Jurkat, Clone E6-1 (cell line): Measurements from ENCODE around the gene PCDHGC5. TPM values are rescaled to one million over a fixed set of nuclear protein-coding genes. Genes with fewer than 3 reads are reported as not detected.

ENCODE experiments used
- DNase-seq: peaks from one replicate; pipeline ENCODE4 v3.0.0-alpha.2; 2011; ENCODE audit warnings: low read depth, low spot score
- H3K4me3 ChIP-seq: 2 replicates; pipeline ENCODE4 v1.5.1; 2011; ENCODE audit warnings: mild to moderate bottlenecking, low read length, control low read depth, moderate library complexity
- polyA plus RNA-seq: library from polyadenylated mRNA; unstranded; fragments of >200 nt; gene quantifications from one replicate; pipeline ENCODE4 v1.2.1, GENCODE V29; 2012; ENCODE audit warnings: missing spikeins; ENCODE audit not compliant: insufficient read length, insufficient read depth

The PCDHGC5 gene
- polyA plus RNA-seq: not detected

- DNase-seq: no peak
- no peak within 1 kb of the TSS for H3K4me3 ChIP-seq
Observed at GRCh38 chr5:141488591-141489561, at the start of gene PCDHGC5. PCDHGC5 (plus strand) TSS chr5:141489081; CDS start chr5:141489241, 160 bp downstream.

DNA sequence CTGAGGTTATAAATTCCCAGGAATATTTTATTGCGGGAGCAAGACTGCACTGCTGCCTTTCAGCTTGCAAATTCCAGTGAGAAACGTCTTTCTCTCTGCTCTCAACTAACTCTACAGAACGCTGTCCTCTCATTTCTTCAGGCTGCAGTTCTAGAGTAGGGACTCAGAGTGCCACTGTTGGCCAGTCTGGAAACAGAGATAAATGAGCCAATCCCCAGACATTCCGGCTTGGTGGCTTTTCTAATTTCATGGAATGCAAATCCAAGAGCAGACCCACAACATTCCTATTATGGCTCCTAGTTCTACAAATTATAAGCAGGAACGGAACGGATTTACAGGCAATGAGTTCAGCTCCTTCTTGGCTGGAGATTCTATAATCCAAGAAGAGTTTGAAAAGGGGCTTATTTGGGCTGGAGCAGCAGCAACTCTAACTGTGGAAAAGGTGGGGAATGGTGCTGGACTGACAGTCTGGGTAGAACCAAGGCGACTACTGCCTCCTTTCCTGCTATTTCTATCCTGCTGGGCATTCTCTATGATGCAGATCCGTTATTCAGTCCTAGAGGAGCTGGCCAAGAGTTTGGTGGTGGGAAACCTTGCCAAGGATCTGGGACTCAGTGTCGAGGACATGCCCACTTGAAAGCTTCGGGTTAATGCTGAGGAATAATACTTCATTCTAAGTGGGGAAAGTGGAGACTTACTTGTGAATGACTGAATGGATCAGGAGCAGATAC, 49.3 kb upstream of the PCDHGC5 start:
- H3K4me3 ChIP-seq: no peak overlapping the region
- no peak for DNase-seq

DNA sequence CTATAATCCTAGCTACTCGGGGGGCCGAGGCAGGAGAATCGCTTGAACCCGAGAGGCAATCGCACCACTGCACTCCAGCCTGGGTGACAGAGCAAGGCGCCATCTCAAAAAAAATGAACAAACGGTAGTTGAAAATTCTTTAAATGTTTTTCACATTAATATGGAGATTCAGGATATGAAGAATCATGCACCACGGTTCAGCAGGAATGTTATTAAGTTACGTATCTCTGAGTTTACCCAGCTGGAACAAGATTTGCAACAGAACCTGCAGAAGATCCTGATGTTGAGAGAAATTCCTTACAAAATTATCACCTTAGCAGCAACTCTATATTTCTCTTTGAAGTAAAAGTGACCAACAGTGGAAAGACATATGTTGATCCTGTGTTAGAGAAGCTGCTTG, 48.5 kb upstream of the PCDHGC5 start:
- no peak overlapping the region for H3K4me3 ChIP-seq
- DNase-seq: no peak

GRCh38 chr5:141441571-141442170, 47.2 kb upstream of the PCDHGC5 start:
- no peak for DNase-seq

GRCh38 chr5:141465351-141465750, 23.5 kb upstream of the PCDHGC5 start:
- DNase-seq: no peak
- H3K4me3 ChIP-seq: no peak overlapping the region

More at GRCh38 chr5:141441571-141442170, 47.2 kb upstream of the PCDHGC5 start:
- no peak overlapping the region for H3K4me3 ChIP-seq

DNA sequence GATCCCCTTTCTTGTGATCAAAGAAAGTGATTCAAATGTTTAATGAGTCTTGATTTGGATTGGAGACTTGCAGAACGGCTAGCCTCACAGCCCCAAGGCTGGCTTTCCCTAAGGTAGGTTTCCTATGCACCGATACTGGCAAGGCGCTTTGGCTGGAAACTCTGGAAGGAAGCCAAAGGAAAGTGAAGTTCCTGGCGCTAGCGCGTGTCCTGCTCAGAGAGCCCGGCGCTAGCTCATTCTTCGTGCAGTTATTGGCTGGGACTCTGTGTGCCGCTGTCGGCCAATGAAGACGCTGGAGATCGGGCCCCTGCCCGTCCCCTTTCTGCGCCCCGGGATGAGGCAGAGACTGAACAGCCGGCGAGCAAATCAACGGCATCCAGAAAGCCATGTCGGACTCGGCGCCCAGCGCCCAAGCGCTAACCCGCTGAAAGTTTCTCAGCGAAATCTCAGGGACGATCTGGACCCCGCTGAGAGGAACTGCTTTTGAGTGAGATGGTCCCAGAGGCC, 13.2 kb upstream of the PCDHGC5 start, which contains the start of gene PCDHGC3:
Gene PCDHGC3, plus strand, starts transcription at position 342 of the 507 bp plus-strand sequence. Its CDS starts 151 bp downstream, at position 493.
- no peak within 1 kb of the TSS for H3K4me3 ChIP-seq
- DNase-seq: no peak

GRCh38 chr5:141476132-141476911, 12.6 kb upstream of the PCDHGC5 start:
- no peak overlapping the region for H3K4me3 ChIP-seq
- no peak for DNase-seq

DNA sequence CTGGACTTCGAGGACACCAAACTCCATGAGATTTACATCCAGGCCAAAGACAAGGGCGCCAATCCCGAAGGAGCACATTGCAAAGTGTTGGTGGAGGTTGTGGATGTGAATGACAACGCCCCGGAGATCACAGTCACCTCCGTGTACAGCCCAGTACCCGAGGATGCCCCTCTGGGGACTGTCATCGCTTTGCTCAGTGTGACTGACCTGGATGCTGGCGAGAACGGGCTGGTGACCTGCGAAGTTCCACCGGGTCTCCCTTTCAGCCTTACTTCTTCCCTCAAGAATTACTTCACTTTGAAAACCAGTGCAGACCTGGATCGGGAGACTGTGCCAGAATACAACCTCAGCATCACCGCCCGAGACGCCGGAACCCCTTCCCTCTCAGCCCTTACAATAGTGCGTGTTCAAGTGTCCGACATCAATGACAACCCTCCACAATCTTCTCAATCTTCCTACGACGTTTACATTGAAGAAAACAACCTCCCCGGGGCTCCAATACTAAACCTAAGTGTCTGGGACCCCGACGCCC, 11.8 kb upstream of the PCDHGC5 start:
- no peak overlapping the region for H3K4me3 ChIP-seq
- no peak for DNase-seq

- H3K4me3 ChIP-seq: no peak overlapping the region
- DNase-seq: no peak
Observed at GRCh38 chr5:141477815-141478214, 11.1 kb upstream of the PCDHGC5 start.

DNA sequence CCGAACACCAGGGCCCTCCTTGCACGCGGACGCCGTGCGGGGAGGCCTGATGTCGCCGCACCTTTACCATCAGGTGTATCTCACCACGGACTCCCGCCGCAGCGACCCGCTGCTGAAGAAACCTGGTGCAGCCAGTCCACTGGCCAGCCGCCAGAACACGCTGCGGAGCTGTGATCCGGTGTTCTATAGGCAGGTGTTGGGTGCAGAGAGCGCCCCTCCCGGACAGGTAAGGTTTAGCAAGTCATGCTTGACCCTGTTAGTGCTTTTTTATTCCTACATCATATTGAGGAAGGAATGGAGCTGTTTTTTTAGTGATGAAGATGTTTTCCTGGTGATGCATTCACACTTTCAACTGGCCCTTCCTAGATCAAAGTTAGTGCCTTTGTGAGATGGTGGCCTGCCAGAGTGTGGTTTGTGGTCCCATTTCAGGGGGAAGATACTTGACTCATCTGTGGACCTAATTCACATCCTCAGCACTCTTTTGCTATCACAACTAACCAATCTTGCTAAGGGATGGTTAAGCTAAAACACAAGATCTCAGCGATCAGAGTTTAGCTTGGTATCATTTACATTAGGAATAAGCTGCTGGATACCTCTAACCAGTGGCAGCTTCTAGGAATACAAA, 10.4 kb upstream of the PCDHGC5 start:
- DNase-seq: no peak
- no peak overlapping the region for H3K4me3 ChIP-seq

GRCh38 chr5:141479776-141480175, 9.1 kb upstream of the PCDHGC5 start:
- DNase-seq: no peak
- H3K4me3 ChIP-seq: no peak overlapping the region

- no peak overlapping the region for H3K4me3 ChIP-seq
- DNase-seq: no peak
Observed at GRCh38 chr5:141483902-141484301, 5.0 kb upstream of the PCDHGC5 start.

DNA sequence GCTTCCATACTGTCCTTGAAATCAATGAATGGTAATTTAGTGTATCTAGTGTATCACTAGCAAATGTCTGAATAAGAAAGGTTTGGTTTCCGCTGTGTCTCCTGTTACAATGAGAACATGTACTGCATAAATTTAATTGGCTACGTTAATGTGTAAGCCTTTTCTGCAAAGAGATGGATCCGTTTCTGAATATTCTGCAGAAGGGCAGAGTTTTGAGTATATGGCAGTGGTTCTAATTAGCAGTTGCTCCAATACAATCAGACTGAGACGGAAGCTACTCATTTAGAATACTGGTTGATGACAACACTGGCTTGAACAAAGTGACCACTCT, 4.6 kb upstream of the PCDHGC5 start:
- H3K4me3 ChIP-seq: no peak overlapping the region
- DNase-seq: no peak

GRCh38 chr5:141484641-141485311, 4.1 kb upstream of the PCDHGC5 start, which contains the start of gene PCDHGC4:
PCDHGC4 (plus strand) TSS chr5:141485030; CDS start chr5:141485174, 144 bp downstream.
- DNase-seq: no peak
- no peak within 1 kb of the TSS for H3K4me3 ChIP-seq

DNA sequence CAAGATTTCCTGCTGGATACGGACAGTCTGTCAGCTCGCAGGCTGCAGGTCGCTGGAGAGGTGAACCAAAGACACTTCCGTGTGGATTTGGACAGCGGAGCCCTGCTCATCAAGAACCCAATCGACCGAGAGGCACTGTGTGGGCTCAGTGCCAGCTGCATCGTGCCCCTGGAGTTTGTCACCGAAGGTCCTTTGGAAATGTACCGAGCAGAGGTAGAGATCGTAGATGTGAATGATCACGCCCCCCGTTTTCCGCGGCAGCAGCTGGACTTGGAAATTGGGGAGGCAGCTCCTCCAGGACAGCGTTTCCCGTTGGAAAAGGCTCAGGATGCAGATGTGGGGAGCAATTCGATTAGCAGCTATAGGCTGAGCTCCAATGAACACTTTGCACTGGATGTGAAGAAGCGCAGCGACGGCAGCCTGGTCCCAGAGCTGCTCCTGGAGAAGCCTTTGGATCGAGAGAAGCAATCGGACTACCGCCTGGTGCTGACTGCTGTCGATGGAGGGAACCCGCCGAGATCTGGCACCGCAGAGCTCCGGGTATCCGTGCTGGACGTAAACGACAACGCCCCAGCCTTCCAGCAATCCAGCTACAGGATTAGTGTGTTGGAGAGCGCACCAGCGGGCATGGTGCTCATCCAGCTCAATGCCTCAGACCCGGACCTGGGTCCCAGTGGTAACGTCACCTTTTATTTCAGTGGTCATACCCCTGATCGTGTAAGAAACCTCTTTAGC, 3.4 kb upstream of the PCDHGC5 start:
- H3K4me3 ChIP-seq: no peak overlapping the region
- no peak for DNase-seq

DNA sequence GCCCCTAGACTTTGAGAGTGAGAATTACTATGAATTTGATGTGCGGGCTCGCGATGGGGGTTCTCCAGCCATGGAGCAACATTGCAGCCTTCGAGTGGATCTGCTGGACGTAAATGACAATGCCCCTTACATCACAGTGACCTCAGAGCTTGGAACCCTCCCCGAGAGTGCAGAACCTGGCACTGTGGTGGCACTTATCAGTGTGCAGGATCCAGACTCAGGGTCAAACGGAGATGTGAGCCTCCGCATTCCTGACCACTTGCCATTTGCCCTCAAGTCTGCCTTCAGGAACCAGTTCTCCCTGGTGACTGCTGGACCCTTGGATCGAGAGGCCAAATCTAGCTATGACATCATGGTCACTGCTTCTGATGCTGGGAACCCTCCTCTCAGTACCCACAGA, 2.8 kb upstream of the PCDHGC5 start:
- H3K4me3 ChIP-seq: no peak overlapping the region
- no peak for DNase-seq

GRCh38 chr5:141487131-141487530, 1.8 kb upstream of the PCDHGC5 start:
- no peak overlapping the region for H3K4me3 ChIP-seq
- DNase-seq: no peak
